Activated CD8-positive, alpha-beta memory T cell treated with anti-CD3 and anti-CD28 coated beads, Interleukin-2, amount 50 U/mL, for 48 hours (primary cell): ENCODE results near the gene HOXC4.

Source experiments
- DNase-seq: peaks from one replicate; pipeline ENCODE4 v3.0.0-alpha.2; 2020

Gene HOXC4

GRCh38 chr12:54016051-54016450 is 37.6 kb upstream of the HOXC4 start:
- DNase-seq, result no peak

DNA sequence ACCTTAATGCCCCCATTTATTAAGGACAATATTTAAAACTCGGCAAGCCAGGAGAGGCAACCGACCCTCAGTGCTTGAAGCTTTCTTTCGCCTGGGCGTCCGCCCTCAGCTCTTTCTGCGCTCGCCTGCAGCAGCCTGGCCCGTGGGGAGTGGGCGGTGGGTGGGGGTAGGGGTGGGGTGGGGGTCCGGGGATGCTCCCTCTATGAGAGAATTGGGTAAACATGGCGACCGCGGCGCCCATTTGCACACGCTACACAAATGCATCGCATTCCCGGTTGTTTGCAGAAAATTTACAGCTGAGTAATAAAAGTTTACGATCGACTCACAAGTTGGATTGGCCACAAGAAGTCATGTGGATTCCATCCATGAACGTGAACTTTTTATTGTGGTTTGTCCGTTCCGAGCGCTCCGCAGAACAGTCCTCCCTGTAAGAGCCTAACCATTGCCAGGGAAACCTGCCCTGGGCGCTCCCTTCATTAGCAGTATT is 37.1 kb upstream of the HOXC4 start:
- DNase-seq, result no peak

DNA sequence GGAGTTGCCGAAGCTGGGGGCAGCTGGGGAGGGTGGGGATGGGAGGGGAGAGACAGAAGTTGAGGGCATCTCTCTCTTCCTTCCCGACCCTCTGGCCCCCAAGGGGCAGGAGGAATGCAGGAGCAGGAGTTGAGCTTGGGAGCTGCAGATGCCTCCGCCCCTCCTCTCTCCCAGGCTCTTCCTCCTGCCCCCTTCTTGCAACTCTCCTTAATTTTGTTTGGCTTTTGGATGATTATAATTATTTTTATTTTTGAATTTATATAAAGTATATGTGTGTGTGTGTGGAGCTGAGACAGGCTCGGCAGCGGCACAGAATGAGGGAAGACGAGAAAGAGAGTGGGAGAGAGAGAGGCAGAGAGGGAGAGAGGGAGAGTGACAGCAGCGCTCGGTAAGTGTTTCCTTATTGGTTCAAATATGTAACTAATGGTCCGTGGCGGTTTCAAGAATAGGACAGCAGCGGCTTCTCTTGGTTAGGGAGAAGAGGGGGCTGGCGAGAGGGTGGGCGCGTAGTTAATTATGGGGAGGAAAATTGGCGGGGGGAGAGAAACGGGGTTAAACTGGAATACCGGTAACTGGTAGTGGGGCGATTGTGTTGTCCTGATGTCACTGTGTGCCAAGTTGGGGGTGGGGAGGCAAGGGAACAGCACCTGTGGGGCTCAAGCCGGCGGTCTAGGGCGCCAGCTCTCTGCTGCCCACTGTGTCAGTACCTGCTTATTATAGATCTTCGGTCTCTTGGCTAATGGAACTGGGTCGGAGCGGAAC is 36.4 kb upstream of the HOXC4 start:
- no peak for DNase-seq

- peak; percentile 86 for DNase-seq
Measured at GRCh38 chr12:54017878-54018467, 35.7 kb upstream of the HOXC4 start.

DNA sequence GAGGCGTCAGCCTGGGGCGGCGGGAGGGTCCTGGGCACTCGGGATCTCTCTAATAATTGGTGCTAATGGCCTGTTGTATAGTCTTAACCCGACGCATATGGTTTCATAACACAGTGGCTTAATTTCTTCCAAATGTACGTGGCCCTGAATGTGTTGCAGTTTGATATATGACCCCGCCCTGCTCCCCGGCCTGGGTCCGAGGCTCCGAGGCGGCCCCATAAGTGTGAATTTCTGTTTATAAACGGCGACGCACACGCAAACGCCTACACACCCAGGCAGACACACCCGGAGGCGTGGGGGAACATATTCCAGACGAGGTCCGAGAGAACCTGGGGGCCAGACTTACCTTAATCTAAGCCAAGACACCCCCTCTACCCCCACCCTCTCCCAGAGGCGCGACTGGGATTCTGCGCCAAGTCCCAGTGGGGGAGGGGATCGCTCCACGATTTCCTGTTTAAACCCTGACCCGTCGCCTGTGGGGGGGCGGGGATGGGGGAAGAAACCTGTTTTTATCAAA is 35.1 kb upstream of the HOXC4 start:
- DNase-seq, result no peak

GRCh38 chr12:54019091-54019811 is 34.4 kb upstream of the HOXC4 start:
- no peak for DNase-seq

GRCh38 chr12:54019924-54020590 is 33.6 kb upstream of the HOXC4 start:
- DNase-seq, result no peak

GRCh38 chr12:54020591-54021405 is 32.8 kb upstream of the HOXC4 start:
- no peak for DNase-seq

- no peak for DNase-seq
Measured at GRCh38 chr12:54021432-54022013, 32.1 kb upstream of the HOXC4 start.

GRCh38 chr12:54022960-54023884 is 30.4 kb upstream of the HOXC4 start:
- no peak for DNase-seq

GRCh38 chr12:54024127-54024526 is 29.5 kb upstream of the HOXC4 start:
- DNase-seq, result no peak

DNA sequence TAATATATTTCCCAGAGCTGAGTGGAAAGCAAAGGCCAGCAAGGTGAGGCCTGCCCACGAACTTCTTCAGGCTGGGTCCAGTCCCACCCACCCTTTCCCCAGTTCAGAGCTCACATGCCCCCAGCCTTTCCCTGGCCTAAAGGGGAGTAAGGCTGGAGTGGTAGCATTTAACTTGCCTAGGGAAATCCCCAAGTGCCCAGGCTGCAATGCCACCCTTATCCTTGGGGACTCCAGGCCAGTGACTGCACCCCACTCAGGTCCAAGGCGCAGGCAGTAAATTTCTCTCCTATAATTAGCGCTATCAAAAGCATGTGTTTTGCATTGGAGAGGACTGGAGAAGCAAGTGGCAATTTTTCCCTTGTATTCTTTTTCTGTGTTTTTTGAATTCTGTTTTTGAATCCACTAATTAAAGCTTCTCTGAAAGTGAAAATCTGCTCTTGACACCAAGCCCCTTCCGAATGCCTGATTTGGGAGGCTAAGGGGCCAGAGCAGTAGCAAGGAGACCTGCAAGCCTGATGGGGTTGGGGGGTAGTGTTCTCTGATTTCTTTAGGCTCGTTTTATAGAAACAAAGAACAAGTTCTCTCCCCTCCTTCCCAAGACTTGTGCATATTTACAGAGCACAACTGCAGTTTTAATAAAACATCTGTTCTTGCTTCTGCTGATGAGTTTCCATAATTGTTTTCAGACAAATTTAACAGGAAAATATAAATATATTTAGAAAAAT is 28.9 kb upstream of the HOXC4 start:
- no peak for DNase-seq

DNA sequence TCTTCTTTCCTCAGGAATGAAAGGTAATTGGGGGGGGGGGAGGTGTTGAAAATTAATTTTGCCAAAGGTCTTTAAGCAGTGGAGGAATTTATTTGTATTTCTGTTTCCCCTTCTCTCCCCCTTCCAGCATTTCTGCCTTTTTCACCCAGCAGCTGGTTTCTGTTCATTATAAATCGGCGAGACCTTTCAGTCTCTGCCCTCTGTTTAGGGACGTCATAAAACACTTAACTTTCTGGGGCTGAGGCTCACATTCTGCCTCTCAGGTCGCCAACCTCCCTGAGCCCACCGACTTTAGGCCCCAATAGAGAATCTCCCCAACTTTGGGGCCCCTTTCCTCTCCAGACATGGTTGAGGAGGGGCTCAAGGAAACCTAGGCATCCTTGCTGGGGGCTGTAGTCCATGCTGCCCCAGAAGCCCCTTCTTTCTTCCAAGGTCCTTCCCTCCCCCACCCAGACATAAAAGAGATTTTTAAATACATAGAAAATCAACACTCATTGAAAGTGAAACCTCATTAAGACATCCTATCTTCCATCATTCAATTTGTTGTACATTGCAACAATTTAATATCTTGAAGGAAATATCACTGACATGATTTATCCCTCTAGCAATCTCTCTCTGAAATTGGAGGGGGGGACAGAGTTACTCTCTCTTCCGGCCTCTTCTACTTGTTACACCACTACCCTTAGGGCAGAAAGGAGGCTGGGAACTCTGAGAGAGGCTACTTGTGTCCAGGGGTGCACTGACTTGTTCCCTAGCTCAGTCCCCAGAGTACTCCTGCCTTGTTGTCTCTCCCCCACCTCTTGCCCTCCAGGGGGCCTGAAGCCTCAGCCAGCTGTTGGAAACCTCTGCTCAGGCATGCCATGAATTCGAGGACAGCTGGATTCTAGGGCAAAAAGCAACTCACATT is 27.9 kb upstream of the HOXC4 start:
- DNase-seq, result no peak

GRCh38 chr12:54026640-54027441 is 26.8 kb upstream of the HOXC4 start:
- no peak for DNase-seq

GRCh38 chr12:54027442-54027786 is 26.2 kb upstream of the HOXC4 start:
- no peak for DNase-seq

- DNase-seq, result no peak
Measured at GRCh38 chr12:54028314-54029201, 25.1 kb upstream of the HOXC4 start, which contains the start of gene HOXC6. Gene HOXC6 (plus strand): TSS chr12:54028440. CDS start chr12:54028522, 82 bp downstream.
